Umbilical cord (tissue), 2 donors: Measurements from ENCODE around the gene SLC5A10. TPM values are rescaled to one million over a fixed set of nuclear protein-coding genes. Genes with fewer than 3 reads are reported as not detected.

Source experiments
- DNase-seq: peaks from one replicate; pipeline ENCODE4 v3.0.0-alpha.2; 2015; ENCODE audit warnings: low spot score
- total RNA-seq: library from RNA; depleted of rRNA; stranded (reverse); fragments of >200 nt; gene quantifications from one replicate; pipeline ENCODE4 v1.2.3, GENCODE V29; 2014; ENCODE audit warnings: low replicate concordance; ENCODE audit not compliant: insufficient read depth

SLC5A10 gene
- total RNA-seq, 1 donor from 2014 or later: 0.48 TPM

DNA sequence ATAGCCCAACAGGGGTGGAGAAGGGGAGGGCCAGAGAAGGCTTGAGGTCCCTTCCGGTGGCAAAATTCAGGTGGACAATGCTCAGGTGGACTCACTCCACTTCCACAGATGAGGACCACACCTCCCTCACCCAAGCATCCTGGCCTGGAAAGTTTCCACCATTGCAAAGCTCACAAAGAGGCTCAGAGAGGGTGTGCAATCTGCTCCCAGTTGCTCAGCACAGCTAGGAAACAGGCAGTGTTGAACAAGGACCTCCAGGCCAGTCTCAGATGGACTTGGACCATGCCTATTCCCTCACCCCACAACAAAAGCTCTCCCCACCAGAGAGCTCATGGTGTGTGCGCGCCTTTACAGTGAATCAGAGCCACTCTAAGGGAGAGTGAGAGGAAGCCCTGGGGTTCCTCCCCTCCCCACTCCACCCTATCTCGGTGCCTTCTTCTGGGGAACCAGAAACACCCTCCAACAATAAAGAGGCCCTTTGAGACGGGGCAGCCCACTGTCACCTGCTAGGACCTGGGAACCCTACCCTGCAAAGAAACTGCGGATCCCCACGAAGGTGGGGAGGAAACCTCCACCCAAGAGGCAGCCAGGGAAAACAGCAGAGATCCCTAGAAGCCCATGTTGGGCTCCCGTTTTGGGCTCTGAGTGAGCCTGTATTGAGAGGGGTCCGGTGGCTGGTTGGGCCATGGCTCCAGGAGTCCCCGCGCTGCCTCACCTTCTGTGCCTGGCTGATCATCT is 51.0 kb downstream of the SLC5A10 start:
- DNase-seq: no peak

DNA sequence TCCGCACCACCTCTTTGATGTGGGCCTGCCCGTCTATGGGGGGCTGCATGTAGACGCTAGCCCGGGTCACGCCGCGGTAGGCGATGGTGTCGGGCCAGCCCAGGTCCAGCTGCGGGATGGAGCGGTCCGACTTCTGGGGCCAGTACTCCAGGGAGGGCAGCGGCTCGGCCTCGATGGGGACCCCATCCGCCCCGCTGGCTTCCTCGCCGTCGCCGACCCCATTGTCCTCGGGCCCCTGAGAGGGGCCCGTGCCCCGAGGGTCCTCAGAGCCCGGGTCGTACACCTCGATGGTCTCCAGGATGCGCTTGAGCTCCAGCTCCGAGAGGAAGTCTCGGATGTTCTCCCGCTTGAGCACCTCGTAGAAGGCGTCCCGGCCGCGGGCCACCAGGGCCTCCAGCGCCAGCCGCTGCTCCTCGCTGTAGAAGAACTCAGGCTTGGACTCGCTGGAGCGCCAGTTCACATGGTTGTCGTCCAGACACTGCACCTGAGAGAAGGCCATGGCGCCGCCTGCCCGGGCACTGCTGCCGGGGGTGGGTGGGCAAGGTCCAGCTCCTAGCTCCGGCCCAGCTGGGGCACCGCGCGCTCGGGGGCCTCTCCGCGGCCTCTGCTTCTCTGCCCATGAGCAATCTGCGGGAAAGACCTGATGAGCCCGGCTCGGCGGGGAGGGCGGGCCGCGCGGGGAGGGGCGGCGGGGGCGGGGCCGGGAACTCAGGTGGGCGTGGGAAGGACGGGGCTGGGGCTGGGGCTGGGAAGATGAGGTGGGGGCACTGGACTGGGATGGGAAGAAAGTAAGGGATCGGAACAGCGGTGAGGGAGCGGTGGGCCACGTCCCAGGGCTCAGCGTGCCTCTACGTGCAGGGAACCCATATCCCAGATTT is 51.8 kb downstream of the SLC5A10 start:
- peak; percentile 21 for DNase-seq

DNA sequence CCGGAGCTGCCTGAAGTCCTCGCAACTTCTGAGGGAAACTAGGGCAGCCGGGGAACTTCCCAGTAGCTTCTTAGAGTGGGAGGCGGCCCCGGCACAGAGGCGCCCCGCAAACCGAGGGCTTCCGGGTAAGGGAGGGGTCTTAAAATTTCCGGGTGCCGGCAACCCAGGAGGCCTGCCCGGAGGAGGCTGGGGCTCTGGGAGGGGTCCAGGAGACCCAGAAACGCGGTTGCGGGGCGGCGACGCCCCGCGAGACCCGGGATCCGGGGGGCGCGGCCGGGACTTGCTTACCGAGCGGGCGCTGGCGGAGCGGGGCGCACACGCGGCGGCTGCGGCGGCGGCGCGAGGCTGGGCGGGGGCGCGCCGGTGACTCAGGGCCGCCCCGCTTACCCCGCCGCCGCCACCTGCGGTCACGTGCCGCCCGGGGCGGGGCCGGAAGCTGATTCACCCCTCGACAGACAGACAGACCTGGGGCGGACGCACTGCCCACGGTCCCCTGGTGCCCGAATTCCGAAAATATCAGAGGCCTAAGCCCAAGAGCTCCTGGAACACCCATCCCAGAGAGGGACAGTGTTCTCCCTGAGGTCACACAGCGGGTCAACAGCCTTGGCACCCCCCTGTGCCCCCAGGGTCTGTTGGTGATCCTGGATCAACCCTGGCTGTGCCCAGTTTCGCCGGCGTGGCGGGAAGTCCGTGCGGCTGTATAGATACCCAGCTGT is 52.6 kb downstream of the SLC5A10 start, which contains the start of gene FAM83G:
FAM83G (minus strand) TSS at position 344 of the 716 bp plus-strand sequence. CDS start 723 bp downstream, outside the sequence.
- DNase-seq: peak; percentile 59

DNA sequence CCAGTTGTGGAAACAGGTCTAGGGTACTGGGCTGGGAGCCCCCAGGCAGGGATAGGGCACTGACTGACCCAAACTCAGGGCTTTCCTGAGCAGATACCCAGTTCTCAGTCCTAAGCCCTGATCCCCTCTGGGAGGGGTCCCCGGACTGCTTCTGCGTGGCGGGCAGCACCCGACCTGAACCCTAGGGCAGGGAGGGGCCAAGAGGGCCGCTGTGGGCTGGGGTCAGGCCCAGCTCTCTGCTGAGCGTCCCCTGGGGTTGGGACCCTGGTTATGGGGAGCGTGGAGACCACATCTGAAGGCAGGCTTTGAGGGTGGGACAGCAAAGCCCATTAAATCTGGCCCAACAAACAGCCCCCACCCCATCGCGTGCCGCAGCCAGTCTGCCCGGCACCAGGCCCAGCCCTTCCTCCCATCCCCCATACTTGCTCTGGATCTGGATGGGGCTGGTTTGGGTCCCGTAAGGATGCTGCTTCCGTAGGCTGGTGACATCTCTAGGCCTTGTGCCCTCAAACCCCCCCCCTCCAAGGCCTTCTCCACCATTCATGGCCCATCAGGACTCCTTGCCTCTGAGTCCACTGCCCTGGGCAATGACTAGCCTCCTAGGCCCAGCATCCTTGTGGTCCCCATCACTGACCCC is 53.3 kb downstream of the SLC5A10 start:
- DNase-seq: no peak

- no peak for DNase-seq
Measured at GRCh38 chr17:19005789-19006430, 53.9 kb downstream of the SLC5A10 start.

- no peak for DNase-seq
Measured at GRCh38 chr17:19006698-19007097, 54.7 kb downstream of the SLC5A10 start.

- DNase-seq: no peak
Measured at GRCh38 chr17:19009970-19010369, 58.0 kb downstream of the SLC5A10 start.

DNA sequence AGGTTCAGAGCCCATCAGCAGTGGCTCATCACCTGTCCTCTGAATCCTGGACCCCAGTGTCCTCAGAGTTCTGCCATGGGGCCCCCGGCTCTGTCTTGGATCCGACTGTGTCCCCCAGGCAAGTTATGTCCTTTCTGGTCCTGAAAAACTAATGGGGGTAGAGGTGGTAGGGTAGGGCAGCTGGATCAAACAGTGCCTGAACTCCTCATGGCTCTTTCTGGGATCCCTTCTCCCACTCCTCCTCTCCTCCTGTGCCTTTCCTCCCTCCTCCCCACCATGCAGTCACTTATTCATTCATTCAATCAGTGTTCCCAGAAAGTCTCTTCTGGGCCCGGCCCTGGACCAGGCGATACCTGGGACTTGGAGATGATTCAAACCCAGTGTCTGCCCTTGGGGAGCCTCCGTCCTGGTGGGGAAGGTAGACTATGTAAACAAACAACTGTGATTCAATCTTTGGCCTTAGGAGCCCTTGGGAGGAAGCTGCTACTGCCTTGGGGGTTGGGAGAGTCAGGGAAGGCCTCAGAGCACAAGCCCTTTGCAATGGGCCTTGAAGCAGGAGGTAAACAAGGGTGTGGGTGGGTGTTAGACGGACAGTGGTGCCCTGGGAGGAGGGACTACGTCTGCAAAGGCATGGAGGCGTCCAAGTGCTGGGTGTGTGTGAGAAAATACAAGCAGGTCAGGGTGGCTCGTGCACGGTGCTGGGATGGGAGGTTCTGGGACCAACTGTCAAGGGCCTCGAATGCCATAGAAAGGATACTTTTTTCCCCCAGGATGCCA is 59.0 kb downstream of the SLC5A10 start:
- DNase-seq: no peak

DNA sequence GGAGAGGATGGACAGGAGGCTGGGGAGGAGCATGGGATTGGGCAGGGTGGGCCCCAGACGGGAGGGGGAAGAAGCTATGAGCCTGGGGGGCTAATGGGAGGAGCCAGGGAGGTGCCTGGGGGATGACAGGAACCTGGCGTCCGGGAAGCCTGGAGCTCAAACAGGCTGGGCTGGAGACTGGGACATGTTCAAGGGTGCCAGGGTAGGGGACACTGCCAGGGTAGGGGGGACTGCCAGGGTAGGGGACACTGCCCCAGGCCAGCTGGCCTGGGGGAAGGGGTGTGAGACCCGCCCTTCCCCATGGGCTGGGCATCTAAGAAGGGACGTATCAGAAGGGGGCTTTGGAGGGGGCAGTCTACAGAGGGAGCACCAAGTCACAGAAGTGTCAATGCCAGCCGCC is 59.6 kb downstream of the SLC5A10 start:
- DNase-seq: no peak

- no peak for DNase-seq
Measured at GRCh38 chr17:19012171-19013080, 60.5 kb downstream of the SLC5A10 start.

- DNase-seq: no peak
Measured at GRCh38 chr17:19013226-19013625, 61.3 kb downstream of the SLC5A10 start.

DNA sequence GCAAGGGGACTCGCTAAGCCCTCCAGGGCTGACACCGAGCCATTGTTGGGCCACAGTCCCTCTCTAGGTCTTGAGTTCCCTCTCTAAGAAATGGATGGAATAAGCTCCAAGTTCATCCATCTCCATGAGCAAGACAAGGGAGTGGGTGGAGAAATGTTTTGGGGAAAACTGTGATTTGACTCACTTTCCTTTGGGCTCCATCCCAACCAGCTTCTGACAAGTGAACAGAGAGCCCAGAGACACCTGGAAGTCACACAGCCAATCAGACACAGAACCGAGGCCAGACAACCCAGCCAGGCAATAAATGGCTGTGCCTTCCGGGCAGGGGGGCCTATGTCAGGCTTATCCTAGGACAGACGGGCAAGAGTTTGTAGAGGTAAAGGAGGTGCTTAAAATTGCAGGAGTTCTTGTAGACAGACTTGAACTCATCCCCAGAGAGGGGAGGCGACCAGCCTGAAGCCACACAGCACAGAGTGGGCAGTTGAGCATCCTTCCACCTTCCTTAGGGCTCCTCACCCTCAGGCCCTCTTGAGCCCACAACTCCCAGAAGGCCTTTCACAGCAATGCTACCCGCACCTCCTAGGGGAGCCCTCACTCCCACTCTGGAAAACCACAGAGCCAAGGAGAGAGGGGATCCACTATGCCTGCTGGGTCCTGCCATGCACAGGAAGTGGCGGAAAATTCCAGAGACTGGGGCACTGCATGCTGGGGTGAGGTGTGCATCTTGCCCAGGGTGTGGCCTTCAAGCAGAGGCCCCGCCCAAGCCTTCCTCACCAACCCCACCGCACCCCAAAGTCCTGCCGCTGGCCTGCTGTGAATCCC is 62.1 kb downstream of the SLC5A10 start:
- no peak for DNase-seq

DNA sequence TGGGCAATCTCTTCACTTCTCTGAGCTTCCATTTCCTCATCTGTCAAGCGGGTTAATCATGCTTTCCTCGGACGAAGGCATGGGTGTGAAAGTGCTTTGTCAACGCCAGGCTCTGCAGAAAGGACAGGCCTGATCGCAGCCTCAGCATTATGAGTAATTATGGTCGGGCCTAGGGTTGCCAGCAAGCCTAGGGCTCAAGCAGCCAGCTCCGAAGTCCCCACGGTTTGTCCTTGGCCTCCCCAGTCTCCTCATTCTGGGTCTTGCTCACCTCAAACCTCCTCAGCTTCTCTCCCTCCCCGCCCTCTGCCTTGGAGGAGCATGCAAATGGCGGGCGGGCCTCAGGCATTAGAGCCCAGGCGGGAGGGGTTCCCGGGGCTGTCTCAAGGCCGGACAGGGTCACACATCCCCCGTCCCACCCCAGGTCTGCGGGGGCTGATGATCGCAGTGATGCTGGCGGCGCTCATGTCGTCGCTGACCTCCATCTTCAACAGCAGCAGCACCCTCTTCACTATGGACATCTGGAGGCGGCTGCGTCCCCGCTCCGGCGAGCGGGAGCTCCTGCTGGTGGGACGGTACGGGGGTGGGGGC is 62.8 kb downstream of the SLC5A10 start:
- no peak for DNase-seq

DNA sequence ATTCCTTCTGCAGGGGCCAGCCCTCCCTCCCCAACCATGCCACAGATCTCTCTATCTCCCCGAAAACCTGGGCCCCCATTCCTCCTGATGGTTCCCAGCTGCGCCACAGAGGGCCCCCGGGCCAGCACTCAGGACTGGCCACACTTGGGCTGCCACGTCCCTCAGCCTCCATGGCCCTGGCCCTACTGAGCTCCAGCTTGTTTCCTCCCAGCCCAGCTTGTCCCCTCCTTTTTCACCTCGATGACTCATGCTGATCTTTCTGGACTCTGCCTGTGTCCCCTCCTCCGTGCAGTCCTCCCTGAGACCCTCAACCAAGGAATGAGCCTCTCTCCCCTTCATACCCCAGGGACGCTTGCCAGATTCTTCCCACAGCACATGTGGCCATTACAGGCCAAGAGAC is 63.5 kb downstream of the SLC5A10 start:
- no peak for DNase-seq

GRCh38 chr17:19016297-19016696 is 64.3 kb downstream of the SLC5A10 start:
- no peak for DNase-seq

GRCh38 chr17:19016881-19017280 is 64.9 kb downstream of the SLC5A10 start:
- DNase-seq: no peak

DNA sequence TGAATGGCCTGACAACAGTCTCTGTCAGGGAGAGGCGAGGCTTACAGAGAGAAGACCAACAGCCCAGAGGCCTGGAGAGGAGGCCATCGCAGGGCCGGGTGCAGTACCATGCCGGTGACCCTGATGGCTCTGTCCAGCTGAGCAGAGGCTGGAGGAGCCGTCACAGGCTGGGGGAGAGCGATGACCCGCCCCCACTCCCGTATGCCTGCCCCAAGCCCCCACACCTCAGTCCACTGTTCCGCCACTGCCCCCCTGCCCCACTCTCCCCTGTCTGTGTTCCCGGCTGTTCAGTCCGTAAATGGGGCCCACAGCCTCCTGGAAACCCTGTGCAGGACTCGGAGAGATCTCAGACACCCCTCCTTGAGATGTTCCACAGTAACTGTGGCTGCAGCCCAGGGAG is 65.4 kb downstream of the SLC5A10 start:
- no peak for DNase-seq
